IMR-90 (cell line): ENCODE data around the gene SPATA2L.

ENCODE experiments used
- MXI1 ChIP-seq: IDR thresholded peaks from 2 replicates; pipeline ENCODE4 v1.6.1; 2012; ENCODE audit warnings: low read depth, mild to moderate bottlenecking, low read length, moderate library complexity, borderline replicate concordance
- NFE2L2 ChIP-seq: fragments of 150-350 bp; IDR thresholded peaks from 2 replicates; pipeline ENCODE4 v1.6.1; 2016; ENCODE audit warnings: low read depth, mild to moderate bottlenecking, low read length
- POLR2A ChIP-seq: IDR thresholded peaks from 2 replicates; pipeline ENCODE4 v1.6.1; 2012; ENCODE audit warnings: mild to moderate bottlenecking, low read depth, low read length
- RCOR1 ChIP-seq: IDR thresholded peaks from 2 replicates; pipeline ENCODE4 v1.6.1; 2012; ENCODE audit warnings: mild to moderate bottlenecking, low read length, improper control_type of control experiment; ENCODE audit not compliant: insufficient replicate concordance
- RFX5 ChIP-seq: IDR thresholded peaks from 2 replicates; pipeline ENCODE4 v1.8.0; 2012; ENCODE audit warnings: low read depth, mild to moderate bottlenecking, low read length, moderate library complexity
- TF ChIP-seq, protein P1 (sequence below): conservative IDR thresholded peaks from 2 replicates; pipeline ENCODE4 v1.5.1; 2012; ENCODE audit warnings: mild to moderate bottlenecking, low read depth, low read length, improper control_type of control experiment

DNA sequence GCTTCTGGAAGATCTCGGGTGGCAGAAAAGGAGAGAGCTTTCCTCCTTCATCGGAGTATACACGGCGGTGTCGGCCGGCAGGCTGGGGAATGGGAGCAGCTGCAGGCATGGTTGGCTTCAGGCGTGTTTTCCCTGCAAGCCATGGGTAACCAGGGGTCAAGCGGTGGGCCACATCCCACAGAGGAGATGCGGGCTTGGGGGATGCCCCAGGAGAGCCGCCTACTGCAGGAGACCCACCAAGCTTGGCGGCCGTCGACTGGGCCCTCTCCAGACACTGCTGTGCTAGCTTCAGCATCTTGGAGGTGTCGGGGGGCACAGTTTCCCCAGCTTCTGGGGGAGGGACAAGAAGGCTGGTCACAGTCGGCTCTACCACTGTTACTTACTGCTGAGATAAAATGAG is 15.0 kb upstream of the SPATA2L start:
- TF ChIP-seq, protein P1, sequence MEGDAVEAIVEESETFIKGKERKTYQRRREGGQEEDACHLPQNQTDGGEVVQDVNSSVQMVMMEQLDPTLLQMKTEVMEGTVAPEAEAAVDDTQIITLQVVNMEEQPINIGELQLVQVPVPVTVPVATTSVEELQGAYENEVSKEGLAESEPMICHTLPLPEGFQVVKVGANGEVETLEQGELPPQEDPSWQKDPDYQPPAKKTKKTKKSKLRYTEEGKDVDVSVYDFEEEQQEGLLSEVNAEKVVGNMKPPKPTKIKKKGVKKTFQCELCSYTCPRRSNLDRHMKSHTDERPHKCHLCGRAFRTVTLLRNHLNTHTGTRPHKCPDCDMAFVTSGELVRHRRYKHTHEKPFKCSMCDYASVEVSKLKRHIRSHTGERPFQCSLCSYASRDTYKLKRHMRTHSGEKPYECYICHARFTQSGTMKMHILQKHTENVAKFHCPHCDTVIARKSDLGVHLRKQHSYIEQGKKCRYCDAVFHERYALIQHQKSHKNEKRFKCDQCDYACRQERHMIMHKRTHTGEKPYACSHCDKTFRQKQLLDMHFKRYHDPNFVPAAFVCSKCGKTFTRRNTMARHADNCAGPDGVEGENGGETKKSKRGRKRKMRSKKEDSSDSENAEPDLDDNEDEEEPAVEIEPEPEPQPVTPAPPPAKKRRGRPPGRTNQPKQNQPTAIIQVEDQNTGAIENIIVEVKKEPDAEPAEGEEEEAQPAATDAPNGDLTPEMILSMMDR: no peak
- TF ChIP-seq POLR2A: no peak
- no peak for TF ChIP-seq RCOR1
- no peak for TF ChIP-seq NFE2L2
- TF ChIP-seq MXI1: no peak
- no peak for TF ChIP-seq RFX5
